SIG-M5 treated with dmso at 0.1 percent for 504 hours (cell line): ENCODE results near the gene ZWILCH.
"Not testable (repeated sequence)": the region's sequence is repeated elsewhere in the genome, so short reads cannot be mapped to it uniquely, and the experiment has no call there.

Experiments
- DNase-seq: peaks from one replicate; lab custom pipeline; 2025; ENCODE audit not compliant: unreplicated experiment; lab: John Stamatoyannopoulos, UW

Gene ZWILCH

GRCh38 chr15:66574596-66574950 is 69.4 kb downstream of the ZWILCH start:
- DNase-seq, result no peak

- peak; percentile 4 for DNase-seq
These were observed 73.3 kb downstream of the ZWILCH start for GRCh38 chr15:66578286-66578875.

DNA sequence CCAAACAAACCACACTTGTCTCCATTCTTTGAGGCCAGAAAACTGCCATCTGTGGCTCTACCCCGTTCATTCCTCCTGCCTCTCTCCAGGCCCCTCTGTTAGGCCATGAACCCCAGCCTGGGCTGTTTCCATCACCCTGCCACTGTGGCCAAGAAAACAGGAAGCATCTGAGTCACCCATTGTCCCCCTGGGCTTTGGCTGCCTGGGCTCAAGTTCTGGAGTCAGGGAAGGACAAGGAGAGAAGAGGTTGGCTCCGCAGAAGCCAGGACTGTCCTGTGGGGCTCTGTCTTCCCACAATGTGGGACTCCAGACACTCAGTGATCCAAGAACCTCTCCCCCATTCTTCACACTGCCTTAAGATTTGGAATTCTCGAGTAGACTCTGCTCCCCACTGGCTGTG is 75.5 kb downstream of the ZWILCH start:
- DNase-seq, result peak; percentile 20

GRCh38 chr15:66581972-66582537 is 76.9 kb downstream of the ZWILCH start:
- DNase-seq, result peak; percentile 47

DNA sequence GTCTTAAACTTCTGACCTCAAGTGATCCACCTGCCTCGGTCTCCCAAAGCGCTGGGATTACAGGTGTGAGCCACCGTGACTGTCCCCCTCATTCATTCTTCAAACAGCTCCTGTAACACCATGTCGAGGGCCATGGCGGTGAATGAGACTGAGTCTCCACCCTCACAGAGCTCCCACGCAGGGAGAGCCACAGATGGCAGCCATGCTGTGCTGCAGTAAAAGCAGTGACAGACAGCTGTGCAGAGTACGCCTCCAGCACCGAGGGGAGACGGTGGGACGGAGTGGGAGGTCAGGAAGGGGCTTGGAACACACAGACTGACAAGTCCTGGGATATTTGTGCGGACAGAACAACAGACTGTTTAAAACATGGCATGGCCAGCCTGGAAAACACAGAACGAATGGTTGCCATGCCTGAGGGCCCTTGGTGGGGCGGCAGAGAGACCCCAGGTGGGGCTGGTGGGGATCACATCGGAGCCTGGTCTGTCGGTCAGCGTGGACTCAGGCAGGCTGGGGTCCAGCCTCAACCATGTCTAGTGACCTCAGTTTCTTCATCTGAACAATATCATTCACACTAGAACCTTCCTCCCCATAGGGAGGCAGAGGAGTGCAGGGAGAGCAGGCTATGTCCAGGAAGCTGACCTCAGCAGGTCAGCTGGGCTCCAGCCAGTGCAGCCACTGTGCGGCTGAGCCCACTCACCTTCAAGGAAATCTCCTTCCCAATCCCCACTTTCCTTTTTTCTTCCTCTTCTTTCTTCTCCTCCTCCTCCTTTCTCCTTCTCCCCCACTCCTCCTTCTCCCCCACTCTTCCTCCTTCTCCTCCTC is 81.2 kb downstream of the ZWILCH start:
- DNase-seq, result no peak

DNA sequence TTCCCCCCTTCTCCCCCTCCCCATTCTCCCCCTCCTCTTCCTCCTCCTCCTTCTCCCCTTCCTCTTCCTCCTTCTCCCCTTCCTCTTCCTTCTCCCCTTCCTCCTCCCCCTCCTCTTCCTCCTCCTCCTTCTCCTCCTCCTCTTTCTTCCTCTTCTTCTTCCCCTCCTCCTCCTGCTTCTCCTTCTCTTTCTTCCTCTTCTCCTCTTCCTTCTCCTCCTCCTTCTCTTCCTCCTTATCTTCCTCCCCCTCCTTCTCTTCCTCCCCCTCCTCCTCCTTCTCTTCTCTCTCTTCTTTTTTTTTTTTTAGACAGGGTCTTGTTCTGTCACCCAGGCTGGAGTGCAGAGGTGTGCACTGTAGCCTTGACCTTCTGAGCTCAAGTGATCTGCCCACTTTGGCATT is 81.9 kb downstream of the ZWILCH start:
- no peak for DNase-seq

DNA sequence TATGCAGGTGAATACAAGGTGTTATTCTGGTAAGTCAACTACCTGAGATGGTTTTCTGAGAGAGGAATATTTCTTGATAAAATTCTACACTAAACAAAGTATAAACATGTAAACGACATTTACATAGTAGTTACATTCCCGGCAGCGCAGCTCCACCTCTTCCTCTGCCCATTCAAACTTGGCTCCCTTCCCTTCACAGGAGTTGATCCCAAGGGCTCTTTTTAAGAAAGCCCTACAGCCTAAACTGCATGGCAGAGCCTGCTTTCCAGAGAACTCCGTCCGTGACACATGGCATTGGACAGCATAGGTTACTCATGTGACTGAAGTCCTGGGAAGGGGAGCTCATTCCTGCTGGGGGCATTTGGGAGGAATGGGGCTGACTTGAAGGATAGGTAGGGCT is 82.6 kb downstream of the ZWILCH start:
- no peak for DNase-seq

DNA sequence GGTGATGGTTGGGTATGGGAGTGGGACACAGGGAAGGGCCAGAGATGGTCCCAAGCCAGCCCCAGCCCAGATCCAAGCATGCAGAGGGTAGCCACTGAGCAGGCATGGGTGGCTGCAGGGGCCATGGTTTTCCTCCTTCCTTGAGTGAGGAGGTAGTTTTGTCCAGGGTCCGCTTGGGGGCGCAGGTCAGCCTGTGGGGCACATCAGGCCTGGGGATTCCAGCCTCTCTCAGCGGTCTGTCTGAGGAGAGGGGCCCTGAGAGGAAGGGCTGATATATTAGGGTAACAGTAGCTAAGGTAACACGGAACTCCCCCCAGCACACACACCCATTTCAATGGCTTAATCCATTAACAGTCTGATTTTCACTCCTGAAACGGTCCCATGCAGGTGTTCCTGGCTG is 83.4 kb downstream of the ZWILCH start:
- no peak for DNase-seq

DNA sequence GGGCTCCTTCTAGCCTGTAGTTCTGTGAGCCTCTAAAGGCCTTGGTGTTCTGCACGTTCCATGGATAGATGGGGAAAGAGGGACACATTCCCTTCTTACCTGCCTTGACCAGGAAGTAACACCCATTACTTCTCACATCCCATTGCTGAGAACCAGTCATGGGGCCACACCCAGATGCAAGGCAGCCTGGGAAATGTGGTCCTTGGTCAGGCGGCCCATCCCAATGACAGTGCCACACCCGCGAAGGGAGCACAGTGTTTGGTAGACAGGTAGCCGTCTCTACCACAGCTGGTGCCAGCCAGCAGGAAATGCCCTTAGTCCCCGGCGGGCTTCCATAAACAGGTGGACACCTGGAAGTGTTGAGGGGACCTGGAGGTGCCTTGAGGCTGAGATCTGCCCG is 83.8 kb downstream of the ZWILCH start:
- no peak for DNase-seq

- not testable (repeated sequence) for DNase-seq
These were observed 84.3 kb downstream of the ZWILCH start for GRCh38 chr15:66589429-66589828.

DNA sequence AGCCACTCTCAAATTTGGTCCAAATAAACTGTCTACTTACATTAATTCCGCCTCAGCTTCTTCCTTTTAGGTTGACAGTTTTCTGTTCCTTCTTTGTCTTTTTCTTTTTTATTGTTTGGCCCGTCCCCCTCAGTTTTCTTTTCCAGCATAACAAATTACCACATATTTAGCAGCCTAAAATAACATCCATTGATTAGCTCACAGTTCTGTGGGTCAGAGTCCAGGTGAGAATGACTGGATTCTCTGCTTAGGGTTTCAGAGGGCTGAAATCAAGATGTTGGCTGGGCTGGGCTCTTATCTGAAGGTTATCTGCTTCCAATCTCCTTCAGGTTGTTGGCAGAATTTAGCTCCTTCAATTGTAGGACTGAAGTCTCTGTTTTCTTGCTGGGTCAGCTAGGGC is 85.3 kb downstream of the ZWILCH start:
- no peak for DNase-seq

DNA sequence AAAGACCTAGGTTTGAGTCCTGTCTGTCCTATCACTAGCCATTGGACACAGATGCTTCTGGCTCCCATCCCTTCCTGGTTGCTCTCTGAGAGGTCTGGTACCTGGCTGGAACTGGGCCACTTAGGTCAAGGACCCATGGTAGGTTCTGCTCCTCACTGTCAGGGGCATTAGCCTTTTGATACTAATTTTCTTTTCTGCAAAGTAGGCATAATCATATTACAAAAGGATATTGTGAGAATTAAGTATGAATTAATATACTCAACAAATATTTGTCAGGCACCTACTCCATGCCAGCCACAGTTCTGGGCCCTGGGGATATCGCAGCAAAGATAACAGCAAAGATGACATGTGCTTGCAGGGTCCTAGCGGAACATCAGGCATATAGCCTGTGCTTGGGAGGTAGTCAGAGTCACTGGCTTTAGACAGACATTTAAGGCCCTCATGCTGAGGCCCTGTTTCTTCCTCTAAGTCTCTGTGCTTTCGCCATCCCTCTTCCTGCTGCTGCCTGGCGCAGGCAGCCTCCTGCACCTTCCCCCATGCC is 86.3 kb downstream of the ZWILCH start:
- DNase-seq, result peak; percentile 5

GRCh38 chr15:66592505-66593218 is 87.5 kb downstream of the ZWILCH start:
- no peak for DNase-seq

DNA sequence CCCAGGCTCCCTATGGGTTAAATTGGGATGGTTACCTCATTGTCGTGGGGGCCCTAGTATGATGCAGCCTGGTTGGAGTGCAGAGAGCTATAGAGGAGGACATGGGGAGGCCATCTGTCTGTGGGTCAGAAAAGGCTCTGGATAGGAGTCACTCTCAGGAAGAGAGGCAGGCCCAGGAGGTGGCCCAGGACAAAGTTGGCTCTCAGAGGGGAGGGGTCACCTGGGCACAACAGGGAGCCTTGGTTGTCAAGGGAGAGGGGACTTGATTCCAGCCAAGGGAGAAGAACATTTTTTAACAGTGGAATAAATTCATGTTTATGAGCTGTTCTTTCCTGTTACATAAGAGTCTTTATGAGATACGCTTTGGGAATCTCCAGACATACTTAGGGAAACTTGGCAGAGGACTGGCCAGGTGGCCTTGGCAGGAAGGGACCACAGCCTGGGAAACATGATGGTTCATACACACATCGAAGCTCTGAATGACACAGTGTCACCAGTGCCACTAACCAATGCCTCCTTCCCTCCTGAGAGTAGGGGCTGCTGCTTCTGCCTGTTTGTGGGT is 88.2 kb downstream of the ZWILCH start:
- no peak for DNase-seq

DNA sequence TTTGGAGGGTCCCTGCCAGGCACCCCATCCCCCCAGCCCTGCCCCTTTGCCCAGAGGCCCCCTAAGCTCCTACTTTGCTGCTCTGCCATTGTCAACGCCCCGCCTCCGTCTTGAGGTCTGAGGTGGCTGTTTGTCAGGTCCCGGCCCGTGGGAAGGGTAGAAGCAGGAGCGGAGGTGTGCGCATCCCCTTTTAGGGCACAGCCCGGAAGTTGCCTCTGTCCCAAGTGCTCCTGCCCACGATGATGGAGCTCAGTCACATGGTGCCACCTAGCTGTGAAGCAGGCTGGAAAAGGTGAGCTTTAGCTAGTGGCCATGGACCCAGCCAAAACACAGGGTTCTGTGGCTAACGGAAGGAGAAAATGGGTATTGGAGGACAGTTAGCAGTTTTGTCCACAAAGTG is 89.2 kb downstream of the ZWILCH start:
- DNase-seq, result no peak

DNA sequence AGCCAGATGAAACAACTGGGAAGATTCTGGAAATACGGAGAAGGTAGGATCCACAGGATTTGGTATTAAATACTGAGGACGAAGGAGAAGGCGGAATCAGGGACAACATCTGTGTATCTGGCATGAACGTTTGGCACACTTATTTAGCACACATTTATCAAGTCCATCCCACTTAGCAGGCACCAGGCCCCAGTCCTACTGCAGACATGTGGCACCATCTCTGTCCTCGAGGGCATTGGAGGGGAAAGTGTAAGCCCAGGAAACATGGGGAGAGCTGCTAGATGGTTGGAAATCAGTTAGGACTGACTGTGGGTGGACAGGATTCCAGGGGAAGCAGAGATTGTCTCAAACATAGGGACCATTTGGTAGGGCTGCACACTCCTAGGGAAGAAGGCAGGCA is 89.7 kb downstream of the ZWILCH start:
- no peak for DNase-seq

DNA sequence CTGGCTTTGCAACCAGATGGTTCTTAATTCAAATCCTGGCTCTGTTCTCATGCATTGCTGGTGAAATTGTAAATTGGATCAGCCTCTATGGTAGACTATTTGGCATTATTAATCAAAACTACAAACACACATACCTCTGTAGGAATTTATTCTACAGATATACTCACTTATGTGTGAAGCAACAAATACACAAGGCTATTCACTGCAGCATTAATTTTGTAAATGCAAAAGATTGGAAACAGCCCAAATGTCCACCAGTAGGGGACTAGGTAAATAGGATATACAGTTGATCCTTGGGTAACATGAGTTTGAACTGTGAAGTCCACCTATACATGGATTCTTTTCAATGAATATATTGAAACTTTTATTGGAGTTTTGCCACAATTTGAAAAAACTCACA is 90.2 kb downstream of the ZWILCH start:
- DNase-seq, result no peak

DNA sequence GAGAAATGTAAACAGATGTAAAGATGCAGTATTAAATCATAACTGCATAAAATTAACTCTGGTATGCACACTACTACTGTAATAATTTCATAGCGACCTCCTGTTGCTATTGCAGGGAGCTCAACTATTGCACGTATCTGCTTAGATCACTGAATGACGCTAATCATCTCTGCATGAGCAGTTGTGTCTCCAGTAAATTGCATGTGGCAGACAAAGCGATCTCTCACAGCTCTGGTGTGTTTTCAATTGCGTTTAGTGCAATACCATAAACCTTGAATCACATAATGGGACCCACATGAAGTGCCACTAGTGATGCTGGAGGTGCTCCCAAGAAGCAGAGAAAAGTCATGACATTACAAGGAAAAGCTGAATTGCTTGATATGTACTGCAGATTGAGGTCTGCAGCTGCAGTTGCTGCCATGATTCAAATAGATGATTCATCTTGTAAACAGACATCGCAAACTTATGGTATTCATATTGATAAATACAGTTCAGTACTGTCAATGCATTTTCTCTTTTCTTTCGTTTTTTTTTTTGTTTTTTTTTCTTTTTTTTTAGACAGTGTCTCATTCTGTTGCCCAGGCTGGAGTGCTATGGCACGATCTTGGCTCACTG is 90.9 kb downstream of the ZWILCH start:
- DNase-seq, result no peak

- no peak for DNase-seq
These were observed 93.1 kb downstream of the ZWILCH start for GRCh38 chr15:66598095-66598815.
